Natural killer cell (primary cell): Measurements from ENCODE around the gene MAN1A2. TPM values are rescaled to one million over a fixed set of nuclear protein-coding genes. Genes with fewer than 3 reads are reported as not detected.
"Not testable (repeated sequence)": the region's sequence is repeated elsewhere in the genome, so short reads cannot be mapped to it uniquely, and the experiment has no call there.

Source experiments
- ATAC-seq, 3 donors: fragments of 150-1000 bp in 2 of 3; fragments of 200-7000 bp in 1 of 3; cut with Tn5 transposase; 1 replicate in 1 of 3; 2 replicates in 2 of 3; pipeline ENCODE4 v1.10.0; 2021; ENCODE audit warnings: mild to moderate bottlenecking in 2 of 3, moderate library complexity in 2 of 3
- DNase-seq, 2 donors: peaks; one replicate each; pipeline versions ENCODE4 v3.0.0 to v3.0.0-alpha.2; 2013 to 2021; ENCODE audit warnings: mixed read lengths in 1 of 2
- H3K27ac ChIP-seq: one replicate; pipeline ENCODE4 v1.5.1; 2013; ENCODE audit warnings: mild to moderate bottlenecking, low read length
- H3K27me3 ChIP-seq: one replicate; pipeline ENCODE4 v1.6.1; 2013; ENCODE audit warnings: low read length; ENCODE audit not compliant: control insufficient read depth, insufficient read depth
- H3K36me3 ChIP-seq: one replicate; pipeline ENCODE4 v1.6.1; 2013; ENCODE audit warnings: low read length; ENCODE audit not compliant: control insufficient read depth, insufficient read depth
- H3K4me1 ChIP-seq: one replicate; pipeline ENCODE4 v1.6.1; 2013; ENCODE audit warnings: low read length; ENCODE audit not compliant: control insufficient read depth, insufficient read depth
- H3K4me3 ChIP-seq: one replicate; pipeline ENCODE4 v1.5.1; 2013; ENCODE audit warnings: low read length
- H3K9me3 ChIP-seq: one replicate; pipeline ENCODE4 v1.6.1; 2013; ENCODE audit warnings: low read length; ENCODE audit not compliant: control insufficient read depth, insufficient read depth
- H3K27ac Mint-ChIP-seq, 2 donors: one replicate each; pipeline ENCODE4 v1.8.0; 2022; ENCODE audit warnings: mild to moderate bottlenecking in 2 of 2, mixed read lengths in 2 of 2, moderate library complexity in 1 of 2
- H3K27me3 Mint-ChIP-seq, 2 donors: one replicate each; pipeline ENCODE4 v1.8.0; 2022; ENCODE audit warnings: low read depth in 2 of 2, mixed read lengths in 2 of 2
- H3K36me3 Mint-ChIP-seq: one replicate; pipeline ENCODE4 v1.8.0; 2022; ENCODE audit warnings: mixed read lengths
- H3K4me1 Mint-ChIP-seq, 2 donors: one replicate each; pipeline ENCODE4 v1.8.0; 2022; ENCODE audit warnings: mixed read lengths in 2 of 2
- H3K4me3 Mint-ChIP-seq: one replicate; pipeline ENCODE4 v1.8.0; 2022; ENCODE audit warnings: mild to moderate bottlenecking, moderate library complexity, mixed read lengths
- H3K9me3 Mint-ChIP-seq, 2 donors: one replicate each; pipeline ENCODE4 v1.8.0; 2022; ENCODE audit warnings: mixed read lengths in 2 of 2
- CTCF ChIP-seq: fragments of 200-600 bp; IDR thresholded peaks from one replicate; pipeline ENCODE4 v1.8.0; 2022; ENCODE audit warnings: antibody characterized with exemption
- WGBS: methylation state at CpG from one replicate; pipeline ENCODE4 v1.1.7; 2013; ENCODE audit warnings: missing lambda C conversion rate; ENCODE audit not compliant: insufficient coverage; 5-methylcytosine and 5-hydroxymethylcytosine counted together
- intact Hi-C: fragments of 100-400 bp; cut with micrococcal nuclease; formaldehyde crosslinking; loops from one replicate; pipeline ENCODE4 v1.14.2; 2022
- total RNA-seq, 4 donors: library from RNA; stranded (reverse); fragments of 120-200 nt in 1 of 4; gene quantifications; one replicate each; pipeline versions ENCODE4 v1.2.3 to v1.2.4, GENCODE V29; 2013 to 2022

MAN1A2 gene
- total RNA-seq, 3 donors from 2014 or later (not counting 1 experiment from before 2014, with no cell fraction given): 75.5 to 90.0 (median 87.1) TPM

DNA sequence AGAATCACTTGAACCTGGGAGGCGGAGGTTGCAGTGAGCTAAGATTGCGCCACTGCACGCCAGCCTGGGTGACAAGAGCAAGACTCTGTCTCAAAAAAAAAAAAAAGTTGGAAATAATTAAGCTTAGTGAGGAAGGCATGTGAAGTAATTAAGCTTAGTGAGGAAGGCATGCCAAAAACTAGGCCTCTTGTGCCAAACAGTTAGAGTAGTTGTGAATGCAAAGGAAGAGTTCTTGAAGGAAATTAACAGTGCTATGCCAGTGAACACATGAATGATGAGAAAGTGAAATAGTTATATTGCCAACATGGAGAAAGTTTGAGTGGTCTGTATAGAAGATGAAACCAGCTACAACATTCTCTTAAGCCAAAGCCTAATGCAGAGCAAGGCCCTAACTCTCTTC is 85.0 kb downstream of the MAN1A2 start:
- Histone ChIP-seq H3K27ac (no peak overlapping the region), H3K9me3 (no peaks in the 10 kb centered on the region), H3K4me3 (no peak overlapping the region), H3K4me1 (no peaks in the 10 kb centered on the region), H3K36me3 (no peaks in the 10 kb centered on the region), H3K27me3 (no peaks in the 10 kb centered on the region)
- H3K9me3 Mint-ChIP-seq: peaks cover 2 to 8% of the 10 kb centered on the region in 2 donors
- no peak for TF ChIP-seq CTCF
- no peak overlapping the region for H3K27ac Mint-ChIP-seq
- intact Hi-C loops: no loop called here
- no peak overlapping the region for H3K4me3 Mint-ChIP-seq
- no peak for ATAC-seq
- H3K27me3 Mint-ChIP-seq: no peaks in the 10 kb centered on the region
- DNase-seq: no peak
- H3K36me3 Mint-ChIP-seq: peaks cover 35% of the 10 kb centered on the region
- peaks cover 17 to 25% of the 10 kb centered on the region in 2 donors for H3K4me1 Mint-ChIP-seq
- WGBS: 97% methylated on average over 3 of the region's 3 CpGs

DNA sequence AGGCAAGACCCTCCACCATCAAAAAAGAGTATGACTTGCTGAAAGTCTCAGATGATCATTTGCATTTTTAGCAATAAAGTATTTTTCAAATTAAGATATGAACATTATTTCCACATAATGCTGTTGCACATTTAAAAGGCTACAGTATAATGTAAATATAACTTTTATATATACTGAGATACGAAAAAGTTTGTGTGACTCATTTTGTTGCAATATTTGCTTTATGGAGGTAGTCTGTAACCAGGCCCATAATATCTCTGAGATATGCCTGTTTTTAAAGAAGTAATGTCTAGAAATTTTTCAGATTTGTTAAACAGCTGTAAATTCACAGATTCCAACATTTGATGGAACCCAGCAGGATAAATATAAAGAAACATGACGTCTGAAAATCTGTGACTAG is 86.7 kb downstream of the MAN1A2 start:
- ATAC-seq (no peak), DNase-seq (no peak)
- TF ChIP-seq CTCF: no peak
- no peak overlapping the region for H3K27ac ChIP-seq
- peaks cover 2 to 8% of the 10 kb centered on the region in 2 donors for H3K9me3 Mint-ChIP-seq
- H3K27me3 ChIP-seq: no peaks in the 10 kb centered on the region
- no peaks in the 10 kb centered on the region for H3K36me3 ChIP-seq
- no peak overlapping the region for H3K27ac Mint-ChIP-seq
- no peaks in the 10 kb centered on the region for H3K4me1 ChIP-seq
- H3K27me3 Mint-ChIP-seq: no peaks in the 10 kb centered on the region
- H3K4me3 Mint-ChIP-seq: no peak overlapping the region
- H3K4me3 ChIP-seq: no peak overlapping the region
- no peaks in the 10 kb centered on the region for H3K9me3 ChIP-seq
- H3K4me1 Mint-ChIP-seq: peaks cover 17 to 26% of the 10 kb centered on the region in 2 donors
- H3K36me3 Mint-ChIP-seq: peaks cover 28% of the 10 kb centered on the region
- WGBS: 100% methylated on average over 1 of the region's 2 CpGs
- intact Hi-C loops: no loop called here

DNA sequence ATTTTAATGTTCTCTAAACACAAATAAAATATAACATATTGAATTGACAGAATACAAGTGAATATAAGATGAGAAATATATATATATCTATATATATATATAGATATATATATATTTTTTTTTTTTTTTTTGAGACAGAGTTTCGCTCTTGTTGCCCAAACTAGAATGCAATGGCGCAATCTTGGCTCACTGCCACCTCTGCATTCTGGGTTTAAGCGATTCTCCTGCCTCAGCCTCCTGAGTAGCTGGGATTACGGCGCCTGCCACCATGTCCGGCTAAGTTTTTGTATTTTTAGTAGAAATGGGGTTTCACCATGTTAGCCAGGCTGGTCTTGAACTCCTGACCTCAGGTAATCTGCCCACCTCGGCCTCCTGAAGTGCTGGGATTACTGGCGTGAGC is 91.2 kb downstream of the MAN1A2 start:
- H3K4me3 Mint-ChIP-seq, intact Hi-C loops, H3K27ac ChIP-seq, H3K36me3 Mint-ChIP-seq, DNase-seq, H3K4me3 ChIP-seq, H3K9me3 ChIP-seq, H3K27ac Mint-ChIP-seq, H3K9me3 Mint-ChIP-seq, ATAC-seq, H3K27me3 Mint-ChIP-seq, H3K4me1 ChIP-seq, H3K27me3 ChIP-seq, H3K36me3 ChIP-seq: not testable (repeated sequence)
- 98% methylated on average over 8 of the region's 8 CpGs for WGBS
- H3K4me1 Mint-ChIP-seq: peaks cover 11 to 19% of the 10 kb centered on the region in 2 donors

DNA sequence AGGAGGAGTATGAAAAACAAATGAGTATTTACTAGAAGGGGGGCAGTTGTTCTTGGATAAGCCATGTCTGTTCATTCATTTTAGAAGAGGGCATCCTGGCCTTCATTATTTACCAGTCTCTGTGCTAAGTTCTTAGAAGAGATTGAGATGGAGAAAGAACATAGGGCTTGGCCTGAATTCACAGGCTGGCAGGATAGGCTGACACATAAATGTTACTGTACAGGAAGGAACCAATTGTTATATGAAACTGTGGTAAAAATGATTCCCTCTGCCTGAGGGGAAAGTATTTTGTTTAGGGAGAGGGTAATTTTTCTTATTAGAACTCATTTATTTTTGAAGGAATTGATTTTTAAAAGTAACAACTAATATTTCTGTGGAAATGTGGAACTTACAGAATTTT is 99.5 kb downstream of the MAN1A2 start:
- peaks cover 7% of the 10 kb centered on the region for H3K36me3 ChIP-seq
- Mint-ChIP-seq H3K9me3 (no peaks in the 10 kb centered on the region), H3K4me1 (peaks cover 0 to 5% of the 10 kb centered on the region in 2 donors), H3K27ac (peak overlapping the region in 1 of 2 donors; percentile 29), H3K27me3 (no peaks in the 10 kb centered on the region), H3K36me3 (peaks cover 9% of the 10 kb centered on the region), H3K4me3 (no peak overlapping the region)
- no peak for DNase-seq
- H3K27me3 ChIP-seq: no peaks in the 10 kb centered on the region
- no peak overlapping the region for H3K4me3 ChIP-seq
- no peak overlapping the region for H3K27ac ChIP-seq
- H3K4me1 ChIP-seq: no peaks in the 10 kb centered on the region
- ATAC-seq: no peak
- no peak for TF ChIP-seq CTCF
- intact Hi-C loops: no loop called here
- H3K9me3 ChIP-seq: no peaks in the 10 kb centered on the region
